ENCODE results near the gene SCLT1.

SCLT1 gene

DNA sequence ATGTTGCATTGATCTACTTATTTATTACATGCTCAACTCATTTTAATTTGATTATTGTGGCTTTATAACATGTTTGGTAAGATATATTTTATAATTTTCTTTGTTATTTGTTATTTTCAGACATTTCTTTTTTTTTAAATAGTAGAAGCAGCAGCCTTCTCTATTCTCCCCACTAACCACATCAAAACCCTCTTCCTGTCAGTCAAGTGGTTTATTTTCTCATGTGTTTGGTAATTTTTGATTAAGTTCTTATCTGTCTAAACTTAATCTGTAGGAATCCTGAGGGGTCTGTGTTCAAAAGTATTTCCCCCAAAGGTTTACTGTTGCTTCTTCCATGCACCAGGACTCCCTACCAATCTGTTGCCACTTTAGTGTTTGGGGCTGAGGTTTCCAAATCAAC lies 131.9 kb downstream of the SCLT1 start:
- TF ChIP-seq, protein P1, sequence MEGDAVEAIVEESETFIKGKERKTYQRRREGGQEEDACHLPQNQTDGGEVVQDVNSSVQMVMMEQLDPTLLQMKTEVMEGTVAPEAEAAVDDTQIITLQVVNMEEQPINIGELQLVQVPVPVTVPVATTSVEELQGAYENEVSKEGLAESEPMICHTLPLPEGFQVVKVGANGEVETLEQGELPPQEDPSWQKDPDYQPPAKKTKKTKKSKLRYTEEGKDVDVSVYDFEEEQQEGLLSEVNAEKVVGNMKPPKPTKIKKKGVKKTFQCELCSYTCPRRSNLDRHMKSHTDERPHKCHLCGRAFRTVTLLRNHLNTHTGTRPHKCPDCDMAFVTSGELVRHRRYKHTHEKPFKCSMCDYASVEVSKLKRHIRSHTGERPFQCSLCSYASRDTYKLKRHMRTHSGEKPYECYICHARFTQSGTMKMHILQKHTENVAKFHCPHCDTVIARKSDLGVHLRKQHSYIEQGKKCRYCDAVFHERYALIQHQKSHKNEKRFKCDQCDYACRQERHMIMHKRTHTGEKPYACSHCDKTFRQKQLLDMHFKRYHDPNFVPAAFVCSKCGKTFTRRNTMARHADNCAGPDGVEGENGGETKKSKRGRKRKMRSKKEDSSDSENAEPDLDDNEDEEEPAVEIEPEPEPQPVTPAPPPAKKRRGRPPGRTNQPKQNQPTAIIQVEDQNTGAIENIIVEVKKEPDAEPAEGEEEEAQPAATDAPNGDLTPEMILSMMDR (IDR thresholded peaks at IDR 0.05; ENCODE audit: low read depth, low read length), result no peak
- no peak overlapping the region for H3K4me3 ChIP-seq (ENCODE audit: low read depth, low read length)

DNA sequence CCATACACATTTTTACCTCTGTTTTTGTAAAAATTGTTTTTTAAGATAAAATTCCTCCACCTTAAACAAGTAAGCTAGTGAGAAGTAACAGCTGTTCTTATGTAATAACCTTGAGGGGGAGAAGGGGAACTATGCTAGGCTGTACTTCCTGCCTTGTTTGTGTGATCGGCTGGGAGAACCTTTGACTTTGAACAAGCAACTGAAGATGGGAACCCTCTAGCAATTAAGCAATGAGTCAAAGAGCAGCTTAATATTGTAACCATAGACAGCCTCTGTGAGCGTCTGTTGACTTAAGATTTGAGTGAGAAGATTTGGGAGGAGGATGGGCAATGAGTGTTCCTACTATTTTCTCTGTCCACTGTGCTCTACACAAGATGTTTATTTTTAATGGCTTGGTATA lies 135.1 kb downstream of the SCLT1 start:
- no peak overlapping the region for H3K4me3 ChIP-seq (ENCODE audit: low read depth, low read length)
- TF ChIP-seq, protein P1 (IDR thresholded peaks at IDR 0.05; ENCODE audit: low read depth, low read length), result no peak

- TF ChIP-seq, protein P1 (IDR thresholded peaks at IDR 0.05; ENCODE audit: low read depth, low read length), result no peak
Observed at GRCh38 chr4:128957459-128957858, 135.9 kb downstream of the SCLT1 start.

GRCh38 chr4:128955751-128956150 lies 137.6 kb downstream of the SCLT1 start:
- TF ChIP-seq, protein P1 (IDR thresholded peaks at IDR 0.05; ENCODE audit: low read depth, low read length), result no peak
- H3K4me3 ChIP-seq (ENCODE audit: low read depth, low read length), result no peak overlapping the region

More at GRCh38 chr4:128957459-128957858, 135.9 kb downstream of the SCLT1 start:
- H3K4me3 ChIP-seq (ENCODE audit: low read depth, low read length), result no peak overlapping the region

GRCh38 chr4:128954941-128955340 lies 138.4 kb downstream of the SCLT1 start:
- TF ChIP-seq, protein P1 (IDR thresholded peaks at IDR 0.05; ENCODE audit: low read depth, low read length), result no peak
- no peak overlapping the region for H3K4me3 ChIP-seq (ENCODE audit: low read depth, low read length)

DNA sequence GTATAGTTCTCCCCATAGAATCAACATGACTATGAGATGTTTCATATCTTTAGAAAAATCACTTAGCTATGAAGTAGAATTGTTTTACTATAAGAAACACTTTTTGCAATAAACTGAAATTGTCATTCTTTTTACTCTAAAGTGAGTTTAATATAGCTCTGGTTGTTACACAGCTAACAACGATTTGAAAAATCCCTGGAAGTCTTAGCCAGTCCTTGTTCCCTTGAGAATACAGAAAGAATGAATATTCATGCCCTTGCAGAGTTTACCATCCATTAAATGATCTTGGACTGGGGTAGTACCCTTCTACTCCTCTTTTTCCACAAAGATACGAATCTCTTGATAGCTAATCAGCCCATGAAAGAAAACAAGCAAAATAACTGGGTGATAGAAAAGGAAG lies 142.0 kb downstream of the SCLT1 start:
- no peak overlapping the region for H3K4me3 ChIP-seq (ENCODE audit: low read depth, low read length)
- TF ChIP-seq, protein P1 (IDR thresholded peaks at IDR 0.05; ENCODE audit: low read depth, low read length), result no peak

GRCh38 chr4:128950796-128951195 lies 142.5 kb downstream of the SCLT1 start:
- no peak overlapping the region for H3K4me3 ChIP-seq (ENCODE audit: low read depth, low read length)
- TF ChIP-seq, protein P1 (IDR thresholded peaks at IDR 0.05; ENCODE audit: low read depth, low read length), result no peak
